Ovary (tissue), 3 donors: ENCODE results near the gene LCN2.

ENCODE experiments used
- CTCF ChIP-seq, 3 donors: fragments of 450-650 bp in 2 of 3; fragments of 200-600 bp in 1 of 3; IDR thresholded peaks; one replicate each; pipeline versions ENCODE4 v1.5.1 to v1.8.0; 2016 to 2022; ENCODE audit warnings: antibody characterized with exemption in 3 of 3, mild to moderate bottlenecking in 1 of 3
- POLR2A ChIP-seq: fragments of 450-650 bp; IDR thresholded peaks from one replicate; pipeline ENCODE4 v1.6.1; 2017; ENCODE audit warnings: antibody characterized with exemption, mild to moderate bottlenecking, moderate library complexity
- donor health status: DM: no; HTN: no; CAD: no.

GRCh38 chr9:128136816-128137793 lies 12.1 kb upstream of the LCN2 start:
- no peak for TF ChIP-seq CTCF (IDR thresholded peaks at IDR 0.05)
- TF ChIP-seq POLR2A = no peak
